Kidney epithelial cell (primary cell): Measurements from ENCODE around the gene TP73. TPM values are rescaled to one million over a fixed set of nuclear protein-coding genes. Genes with fewer than 3 reads are reported as not detected.

ENCODE experiments used
- DNase-seq: peaks from one replicate; pipeline ENCODE4 v3.0.0-alpha.2; 2010; ENCODE audit warnings: low read depth
- H3K27me3 ChIP-seq: 2 replicates; pipeline ENCODE4 v1.6.0; 2011; ENCODE audit warnings: low read length; ENCODE audit not compliant: control insufficient read depth, insufficient read depth
- H3K36me3 ChIP-seq: 2 replicates; pipeline ENCODE4 v1.5.1; 2011; ENCODE audit warnings: low read length; ENCODE audit not compliant: control insufficient read depth, insufficient read depth
- H3K4me3 ChIP-seq: 2 replicates; pipeline ENCODE4 v1.5.1; 2011; ENCODE audit warnings: low read depth, mild to moderate bottlenecking, control low read depth, low read length
- CTCF ChIP-seq: IDR thresholded peaks from 2 replicates; pipeline ENCODE4 v1.5.1; 2011; ENCODE audit warnings: mild to moderate bottlenecking, moderate library complexity, low read length, control low read depth, inconsistent platforms; ENCODE audit not compliant: insufficient read depth, poor library complexity, severe bottlenecking
- total RNA-seq: library from RNA; depleted of rRNA; stranded (reverse); fragments of >200 nt; gene quantifications from 2 replicates; pipeline ENCODE4 v1.2.3, GENCODE V29; 2015

Gene TP73
- total RNA-seq, 1 donor from 2014 or later: 0.04 TPM

GRCh38 chr1:3733883-3734589, 81.7 kb downstream of the TP73 start:
- Histone ChIP-seq H3K4me3 (no peak overlapping the region), H3K27me3 (peaks cover 31% of the 10 kb centered on the region), H3K36me3 (no peaks in the 10 kb centered on the region)
- TF ChIP-seq CTCF: no peak
- DNase-seq: no peak

- H3K36me3 ChIP-seq: no peaks in the 10 kb centered on the region
- H3K4me3 ChIP-seq: no peak overlapping the region
- peaks cover 29% of the 10 kb centered on the region for H3K27me3 ChIP-seq
- no peak for DNase-seq
- TF ChIP-seq CTCF: no peak
These were observed 82.3 kb downstream of the TP73 start for GRCh38 chr1:3734602-3735001.

GRCh38 chr1:3735027-3735681, 82.8 kb downstream of the TP73 start:
- no peak for TF ChIP-seq CTCF
- Histone ChIP-seq H3K27me3 (peaks cover 23% of the 10 kb centered on the region), H3K4me3 (no peak overlapping the region), H3K36me3 (no peaks in the 10 kb centered on the region)
- no peak for DNase-seq

GRCh38 chr1:3735688-3736087, 83.4 kb downstream of the TP73 start:
- H3K27me3 ChIP-seq: peaks cover 21% of the 10 kb centered on the region
- H3K36me3 ChIP-seq: no peaks in the 10 kb centered on the region
- no peak overlapping the region for H3K4me3 ChIP-seq
- no peak for TF ChIP-seq CTCF
- DNase-seq: no peak

GRCh38 chr1:3736131-3736561, 83.8 kb downstream of the TP73 start:
- no peak overlapping the region for H3K4me3 ChIP-seq
- TF ChIP-seq CTCF: no peak
- no peak for DNase-seq
- H3K36me3 ChIP-seq: no peaks in the 10 kb centered on the region
- peaks cover 17% of the 10 kb centered on the region for H3K27me3 ChIP-seq
